ENCODE measurements around the gene ANGPTL7.
"Not testable (repeated sequence)": the region's sequence is repeated elsewhere in the genome, so short reads cannot be mapped to it uniquely, and the experiment has no call there.

ANGPTL7 gene, protein sequence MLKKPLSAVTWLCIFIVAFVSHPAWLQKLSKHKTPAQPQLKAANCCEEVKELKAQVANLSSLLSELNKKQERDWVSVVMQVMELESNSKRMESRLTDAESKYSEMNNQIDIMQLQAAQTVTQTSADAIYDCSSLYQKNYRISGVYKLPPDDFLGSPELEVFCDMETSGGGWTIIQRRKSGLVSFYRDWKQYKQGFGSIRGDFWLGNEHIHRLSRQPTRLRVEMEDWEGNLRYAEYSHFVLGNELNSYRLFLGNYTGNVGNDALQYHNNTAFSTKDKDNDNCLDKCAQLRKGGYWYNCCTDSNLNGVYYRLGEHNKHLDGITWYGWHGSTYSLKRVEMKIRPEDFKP

DNA sequence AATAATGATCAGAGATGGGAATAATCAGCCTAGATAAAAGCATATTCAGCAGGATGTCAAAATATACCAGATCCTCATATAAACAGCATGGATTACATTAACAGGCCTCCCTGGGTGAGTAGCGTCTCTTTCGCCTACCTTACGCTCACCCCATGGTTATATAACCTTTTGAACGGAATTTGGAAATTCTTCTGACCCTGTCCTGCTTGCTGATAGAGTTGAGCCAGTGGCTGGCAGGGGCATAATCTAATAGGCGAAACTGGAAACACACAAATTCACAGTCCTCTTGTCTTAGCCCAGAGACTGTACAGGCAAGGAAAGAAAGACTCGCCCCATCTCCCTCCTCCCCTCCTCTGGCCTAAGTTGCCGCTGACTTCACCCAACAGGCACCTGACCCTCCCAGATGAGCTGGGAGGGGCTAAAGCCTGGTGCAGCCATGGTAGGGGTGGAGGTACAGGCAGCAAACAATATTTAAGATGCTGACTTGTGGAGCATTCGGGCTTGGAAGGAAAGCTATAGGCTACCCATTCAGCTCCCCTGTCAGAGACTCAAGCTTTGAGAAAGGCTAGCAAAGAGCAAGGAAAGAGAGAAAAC is at the start of gene ANGPTL7:
Gene ANGPTL7, plus strand, starts transcription at position 498 of the 594 bp plus-strand sequence. CDS start 225 bp downstream, outside the sequence.
- no peak for DNase-seq (ENCODE audit: low spot score)

DNA sequence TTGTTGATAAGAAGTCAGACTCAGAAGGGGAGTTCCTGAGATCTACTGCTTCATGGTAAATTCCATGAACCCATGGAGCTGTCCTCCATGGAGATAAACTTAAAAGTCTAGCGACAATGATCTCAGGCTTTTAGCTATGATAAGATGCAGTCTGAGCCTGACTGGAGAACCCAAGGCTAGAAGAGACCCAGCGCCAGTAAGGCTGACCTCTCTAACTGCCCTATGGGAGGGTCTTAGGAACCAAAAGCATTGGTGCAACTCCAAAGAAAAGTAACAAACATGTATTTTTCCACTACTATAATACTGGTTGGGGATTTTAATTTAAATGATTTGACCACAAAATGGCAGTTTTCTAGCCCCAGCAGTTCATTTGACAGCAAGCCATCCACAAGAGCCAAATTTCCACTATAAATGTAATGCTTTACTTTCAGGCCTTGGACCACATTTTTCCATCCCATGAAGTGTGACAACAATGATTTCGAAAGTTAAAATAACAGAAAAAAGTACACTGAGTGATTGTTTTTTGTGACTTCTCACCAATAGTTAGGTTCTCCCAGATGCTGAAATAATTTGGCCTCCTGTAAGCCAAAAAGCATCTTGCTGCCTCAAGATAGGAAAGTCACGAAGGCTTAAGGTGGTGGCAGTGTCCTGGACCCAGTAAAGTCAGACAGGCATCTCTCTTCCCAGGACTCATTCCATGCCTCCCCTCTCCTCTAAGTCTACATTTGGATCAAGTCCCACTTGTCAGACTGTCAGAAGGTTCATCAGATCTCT is 46.4 kb upstream of the ANGPTL7 start:
- no peak for DNase-seq (ENCODE audit: low spot score)

- DNase-seq (ENCODE audit: low spot score) = no peak
These were observed 45.8 kb upstream of the ANGPTL7 start for GRCh38 chr1:11143401-11143800.

- DNase-seq (ENCODE audit: low spot score) = no peak
These were observed 45.2 kb upstream of the ANGPTL7 start for GRCh38 chr1:11143907-11144306.

GRCh38 chr1:11144570-11145256 is 44.4 kb upstream of the ANGPTL7 start:
- DNase-seq (ENCODE audit: low spot score) = no peak

GRCh38 chr1:11145741-11146140 is 43.4 kb upstream of the ANGPTL7 start:
- no peak for DNase-seq (ENCODE audit: low spot score)

DNA sequence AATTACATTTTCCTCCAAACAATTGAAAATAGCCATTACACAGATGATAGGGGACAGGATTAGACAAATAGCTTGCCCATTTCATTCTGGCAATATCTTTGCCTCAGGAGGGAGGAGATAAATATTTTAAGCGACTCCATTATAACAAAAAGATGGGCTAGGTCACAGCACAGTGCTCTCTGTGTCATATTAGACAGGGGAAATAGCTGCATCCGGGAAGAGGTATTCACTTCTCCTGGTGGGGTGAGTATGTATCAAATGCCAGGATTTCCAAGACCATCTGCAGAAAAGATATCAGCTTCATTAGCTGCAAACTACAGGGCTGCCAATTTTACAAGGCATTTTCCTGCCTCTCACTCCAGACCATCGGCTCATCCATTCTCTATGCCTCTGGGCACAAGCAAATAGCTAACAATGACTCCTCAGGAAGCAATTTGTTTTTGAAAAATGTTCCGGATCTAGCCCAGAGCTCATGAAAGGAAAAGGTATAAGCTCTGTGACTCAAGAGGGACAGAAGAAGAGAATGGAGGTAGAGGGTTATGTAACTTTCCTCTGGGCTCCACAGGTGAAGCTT is 41.9 kb upstream of the ANGPTL7 start:
- peak; percentile 32 for DNase-seq (ENCODE audit: low spot score)

DNA sequence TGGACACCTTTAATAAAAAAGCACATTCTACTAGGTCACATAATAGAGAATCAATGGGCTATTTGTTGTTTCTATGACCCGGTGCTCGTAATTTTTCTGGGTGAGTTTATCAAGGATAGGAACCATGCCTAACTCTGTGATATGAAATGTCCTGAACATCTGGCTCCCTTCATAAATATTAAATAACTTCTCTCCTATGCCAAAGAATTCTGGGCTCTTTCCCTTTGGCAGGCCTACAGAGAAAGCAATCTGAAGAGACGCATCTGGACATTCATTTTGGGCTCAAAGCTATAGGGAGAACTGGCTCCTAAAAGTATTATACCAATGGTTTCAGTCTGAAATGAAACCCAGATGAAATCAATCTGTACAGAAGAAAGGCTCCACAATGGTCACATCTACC is 38.8 kb upstream of the ANGPTL7 start:
- DNase-seq (ENCODE audit: low spot score) = no peak

- DNase-seq (ENCODE audit: low spot score) = no peak
These were observed 38.0 kb upstream of the ANGPTL7 start for GRCh38 chr1:11151114-11151513.

DNA sequence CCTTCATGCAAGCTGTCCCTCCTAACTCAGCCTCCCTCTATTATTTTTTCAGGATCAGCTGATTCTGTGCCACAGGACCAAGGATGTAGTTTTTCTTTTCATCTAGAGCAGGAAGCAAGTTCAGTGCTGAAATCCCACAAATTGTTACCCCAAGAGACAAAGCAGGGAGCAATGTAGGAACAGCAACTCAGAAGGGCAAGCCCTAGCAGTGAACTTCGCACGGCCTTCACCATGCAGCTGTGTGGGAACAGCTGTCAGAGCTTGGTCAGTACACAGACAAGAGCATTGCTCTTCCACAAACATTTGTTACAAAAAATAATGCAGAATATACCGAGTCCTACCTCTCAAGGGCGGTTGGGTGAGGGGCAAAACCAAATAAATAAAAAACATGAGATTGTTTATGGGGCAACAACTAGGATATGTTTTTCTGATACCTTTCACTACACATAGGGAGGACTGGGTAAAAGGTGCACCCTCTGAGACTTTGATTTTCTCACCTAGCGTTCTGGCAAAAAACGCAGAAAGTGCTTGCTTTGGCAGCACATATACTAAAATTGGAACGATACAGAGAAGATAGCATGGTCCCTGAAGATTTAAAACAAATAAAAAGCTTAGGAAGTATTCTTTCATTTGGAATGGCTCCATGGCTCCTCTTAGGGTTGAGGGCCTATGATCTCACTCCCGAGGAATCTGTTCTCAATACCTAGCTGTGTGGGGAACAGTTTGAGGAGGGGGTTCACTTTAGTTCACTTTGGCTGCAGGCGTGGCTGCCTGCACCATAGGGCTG is 37.1 kb upstream of the ANGPTL7 start:
- no peak for DNase-seq (ENCODE audit: low spot score)

- DNase-seq (ENCODE audit: low spot score) = no peak
These were observed 36.4 kb upstream of the ANGPTL7 start for GRCh38 chr1:11152755-11153154.

- DNase-seq (ENCODE audit: low spot score) = no peak
These were observed 36.0 kb upstream of the ANGPTL7 start for GRCh38 chr1:11153184-11153583.

DNA sequence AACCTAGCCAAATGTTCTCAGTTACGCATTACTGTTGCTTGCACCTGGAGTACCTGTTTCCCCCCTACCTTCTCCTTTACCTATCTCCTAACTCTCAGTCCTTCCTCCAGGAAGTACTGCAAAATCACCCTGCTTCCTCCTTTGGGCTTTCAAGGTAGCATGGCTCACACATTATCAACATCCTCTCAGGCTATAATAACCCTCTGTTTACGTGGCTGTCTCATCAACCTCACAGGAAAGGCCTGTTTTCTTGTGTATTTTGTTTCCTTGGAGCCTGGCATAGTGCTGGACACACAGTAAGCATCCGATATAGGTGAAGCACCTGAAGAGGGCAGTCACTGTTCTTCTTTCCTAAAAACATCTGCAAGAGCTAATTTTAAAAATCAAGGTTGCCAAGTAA is 32.7 kb upstream of the ANGPTL7 start:
- no peak for DNase-seq (ENCODE audit: low spot score)

DNA sequence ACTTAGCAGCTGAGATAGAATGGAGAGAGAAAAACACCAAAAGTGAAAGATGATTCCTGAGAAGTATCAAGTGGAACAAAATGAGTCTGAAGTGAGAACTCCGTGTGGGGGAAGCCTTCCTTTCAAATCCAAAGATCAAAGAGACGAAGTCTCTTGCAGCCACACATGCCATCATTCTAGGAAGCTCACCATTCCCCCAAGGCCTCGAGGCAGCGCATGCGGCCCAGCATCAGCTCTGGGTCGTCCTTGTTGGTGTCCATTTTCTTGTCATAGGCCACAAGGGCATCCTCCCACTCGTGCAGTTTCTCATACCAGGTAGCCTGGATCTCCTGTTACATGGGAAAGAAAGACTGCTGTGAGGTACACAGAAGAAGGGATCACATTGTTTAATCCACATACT is 32.2 kb upstream of the ANGPTL7 start:
- no peak for DNase-seq (ENCODE audit: low spot score)

- DNase-seq (ENCODE audit: low spot score) = no peak
These were observed 31.8 kb upstream of the ANGPTL7 start for GRCh38 chr1:11157394-11157793.

DNA sequence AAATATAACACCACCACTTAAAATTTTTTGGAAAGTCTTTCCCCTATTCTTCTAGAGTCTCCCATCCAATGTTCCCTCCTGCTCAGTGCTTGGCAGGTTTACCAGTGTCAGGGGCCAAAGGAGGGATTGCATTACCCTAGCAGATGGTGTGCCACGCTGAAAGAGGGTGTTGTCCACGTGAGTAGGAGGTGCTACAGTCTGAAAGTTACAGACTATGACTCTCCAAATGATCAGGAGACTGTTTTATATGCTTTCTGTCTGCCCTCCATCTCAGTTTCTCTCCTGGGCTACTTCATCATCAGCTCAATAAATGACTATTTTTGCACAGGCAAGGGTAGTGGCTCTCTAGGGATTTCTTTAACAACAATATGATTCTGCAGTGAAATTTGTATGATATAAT is 31.3 kb upstream of the ANGPTL7 start:
- peak; percentile 55 for DNase-seq (ENCODE audit: low spot score)

GRCh38 chr1:11158291-11158690 is 30.9 kb upstream of the ANGPTL7 start:
- peak; percentile 9 for DNase-seq (ENCODE audit: low spot score)

DNA sequence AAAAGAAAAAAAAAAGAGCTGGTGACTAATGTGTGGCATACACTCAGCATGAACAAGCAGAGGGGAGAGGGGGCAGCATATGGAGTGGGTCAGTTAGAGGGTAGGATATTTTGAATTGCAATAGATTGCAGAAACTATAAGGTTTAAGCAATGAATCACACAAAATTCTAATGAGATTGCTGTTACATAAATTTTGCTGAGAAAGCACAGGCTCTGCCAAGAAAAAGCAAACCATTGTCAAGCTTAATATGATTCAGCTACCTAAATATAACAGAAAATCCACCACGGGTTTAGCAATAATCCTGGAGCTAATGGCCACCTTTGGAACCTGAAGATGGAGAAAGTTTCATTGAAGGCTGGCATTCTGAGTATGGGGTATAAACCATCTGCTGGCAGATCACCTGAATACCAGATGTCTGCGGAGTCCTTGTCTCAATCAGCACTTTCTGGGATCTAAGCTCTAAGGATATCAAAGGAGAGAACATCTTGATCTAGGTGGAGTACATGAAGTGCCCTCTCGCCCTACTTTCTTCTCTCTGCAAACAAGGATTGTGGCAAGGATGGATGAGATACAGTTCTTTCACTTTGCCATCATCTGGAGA is 30.3 kb upstream of the ANGPTL7 start:
- peak; percentile 91 for DNase-seq (ENCODE audit: low spot score)

- DNase-seq (ENCODE audit: low spot score) = not testable (repeated sequence)
These were observed 26.4 kb upstream of the ANGPTL7 start for GRCh38 chr1:11162752-11163151.

DNA sequence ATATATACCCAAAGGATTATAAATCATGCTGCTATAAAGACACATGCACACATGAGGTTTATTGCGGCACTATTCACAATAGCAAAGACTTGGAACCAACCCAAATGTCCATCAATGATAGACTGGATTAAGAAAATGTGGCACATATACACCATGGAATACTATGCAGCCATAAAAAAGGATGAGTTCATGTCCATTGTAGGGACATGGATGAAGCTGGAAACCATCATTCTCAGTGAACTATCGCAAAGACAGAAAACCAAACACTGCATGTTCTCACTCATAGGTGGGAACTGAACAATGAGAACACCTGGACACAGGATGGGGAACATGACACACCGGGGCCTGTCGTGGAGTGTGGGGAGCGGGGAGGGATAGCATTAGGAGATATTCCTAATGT is 22.4 kb upstream of the ANGPTL7 start:
- DNase-seq (ENCODE audit: low spot score) = not testable (repeated sequence)

- no peak for DNase-seq (ENCODE audit: low spot score)
These were observed 20.4 kb upstream of the ANGPTL7 start for GRCh38 chr1:11168731-11169130.

Data from AG08395 (cell line).